Measurements from ENCODE around the gene DST. TPM values are rescaled to one million over a fixed set of nuclear protein-coding genes. Genes with fewer than 3 reads are reported as not detected.

Gene DST
- total and polyA plus RNA-seq, 11 donors = 107 to 607 (median 366) TPM

DNA sequence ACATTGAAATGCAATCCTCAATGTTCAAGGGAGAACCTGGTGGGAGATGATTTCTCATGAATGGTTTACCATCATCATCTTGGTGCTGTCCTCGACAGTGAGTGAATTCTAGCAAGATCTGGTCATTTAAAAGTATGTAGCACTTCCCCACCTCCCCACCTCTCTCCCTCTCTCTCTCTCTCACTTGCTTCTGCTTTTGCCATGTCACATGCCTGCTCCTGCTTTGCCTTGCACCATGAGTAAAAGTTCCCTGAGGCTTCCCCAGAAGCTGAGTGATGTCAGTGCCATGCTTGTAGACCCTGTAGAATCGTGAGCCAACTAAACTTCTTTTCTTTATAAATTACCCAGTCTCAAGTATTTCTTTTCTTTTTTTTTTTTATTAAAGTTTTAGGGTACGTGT is 60.5 kb downstream of the DST start:
- H3K9me3 ChIP-seq = no peaks in the 10 kb centered on the region
- whole genome bisulfite sequencing, 4 donors = 90 to 96% (median 92%) methylated on average over 3 of the region's 3 CpGs

DNA sequence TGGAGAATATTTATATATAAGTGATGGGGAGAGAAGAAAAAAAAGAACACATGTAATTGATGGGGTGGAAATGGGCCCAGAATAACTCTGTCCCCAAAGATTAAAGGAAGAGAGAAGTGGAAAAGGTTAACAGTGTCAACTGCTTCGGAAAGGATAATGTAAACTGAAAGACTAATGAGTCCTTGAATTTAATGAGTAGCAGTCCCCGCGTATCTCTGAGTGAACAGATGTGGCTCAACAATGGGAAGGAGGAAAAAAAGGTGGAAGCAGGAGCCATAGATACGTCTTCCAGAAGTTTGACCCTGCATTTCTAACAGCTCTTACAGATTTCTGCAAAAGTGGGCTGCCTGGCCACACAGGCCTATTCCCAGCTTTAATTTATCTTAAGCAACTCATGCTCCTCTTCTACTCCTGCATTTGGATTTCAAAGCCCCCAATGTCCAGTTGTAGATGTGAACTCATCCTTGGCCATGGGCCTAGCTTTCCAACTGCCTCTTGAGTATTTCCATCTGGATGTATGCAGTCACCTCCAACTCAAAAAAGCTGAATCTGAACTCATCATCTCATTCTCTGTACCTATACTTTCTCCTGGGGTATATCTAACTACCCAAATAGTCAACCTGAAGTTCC is 61.3 kb downstream of the DST start:
- intact Hi-C loops (cut with DNase I) = no loop called here
- WGBS, 4 donors = 71 to 81% (median 73%) methylated on average over 4 of the region's 4 CpGs
- DNase-seq (no peak), ATAC-seq (peak in 1 of 4 donors; percentile 24)
- TF ChIP-seq POLR2A (IDR thresholded peaks at IDR 0.05) = no peak
- TF ChIP-seq, protein P1, sequence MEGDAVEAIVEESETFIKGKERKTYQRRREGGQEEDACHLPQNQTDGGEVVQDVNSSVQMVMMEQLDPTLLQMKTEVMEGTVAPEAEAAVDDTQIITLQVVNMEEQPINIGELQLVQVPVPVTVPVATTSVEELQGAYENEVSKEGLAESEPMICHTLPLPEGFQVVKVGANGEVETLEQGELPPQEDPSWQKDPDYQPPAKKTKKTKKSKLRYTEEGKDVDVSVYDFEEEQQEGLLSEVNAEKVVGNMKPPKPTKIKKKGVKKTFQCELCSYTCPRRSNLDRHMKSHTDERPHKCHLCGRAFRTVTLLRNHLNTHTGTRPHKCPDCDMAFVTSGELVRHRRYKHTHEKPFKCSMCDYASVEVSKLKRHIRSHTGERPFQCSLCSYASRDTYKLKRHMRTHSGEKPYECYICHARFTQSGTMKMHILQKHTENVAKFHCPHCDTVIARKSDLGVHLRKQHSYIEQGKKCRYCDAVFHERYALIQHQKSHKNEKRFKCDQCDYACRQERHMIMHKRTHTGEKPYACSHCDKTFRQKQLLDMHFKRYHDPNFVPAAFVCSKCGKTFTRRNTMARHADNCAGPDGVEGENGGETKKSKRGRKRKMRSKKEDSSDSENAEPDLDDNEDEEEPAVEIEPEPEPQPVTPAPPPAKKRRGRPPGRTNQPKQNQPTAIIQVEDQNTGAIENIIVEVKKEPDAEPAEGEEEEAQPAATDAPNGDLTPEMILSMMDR (IDR thresholded peaks at IDR 0.05) = no peak
- Histone ChIP-seq H3K4me1 (peaks cover 0 to 8% (median 0%) of the 10 kb centered on the region in 12 donors), H3K36me3 (peaks cover 0 to 51% (median 12%) of the 10 kb centered on the region in 9 donors), H3K4me3 (no peak overlapping the region), H3K27me3 (no peaks in the 10 kb centered on the region), H3K9me3 (no peaks in the 10 kb centered on the region), H3K27ac (no peak overlapping the region)

More for the DNA sequence above, 60.5 kb downstream of the DST start:
- H3K36me3 ChIP-seq = peaks cover 0 to 46% (median 12%) of the 10 kb centered on the region in 9 donors
- TF ChIP-seq, protein P1 (IDR thresholded peaks at IDR 0.05) = no peak
- no peak for TF ChIP-seq POLR2A (IDR thresholded peaks at IDR 0.05)
- DNase-seq (no peak), ATAC-seq (peak in 3 of 4 donors; percentile 11 to 34 (median 12))
- intact Hi-C loops (cut with DNase I) = no loop called here
- no peak overlapping the region for H3K27ac ChIP-seq
- H3K4me3 ChIP-seq = no peak overlapping the region
- peaks cover 0 to 8% (median 0%) of the 10 kb centered on the region in 12 donors for H3K4me1 ChIP-seq
- no peaks in the 10 kb centered on the region for H3K27me3 ChIP-seq

DNA sequence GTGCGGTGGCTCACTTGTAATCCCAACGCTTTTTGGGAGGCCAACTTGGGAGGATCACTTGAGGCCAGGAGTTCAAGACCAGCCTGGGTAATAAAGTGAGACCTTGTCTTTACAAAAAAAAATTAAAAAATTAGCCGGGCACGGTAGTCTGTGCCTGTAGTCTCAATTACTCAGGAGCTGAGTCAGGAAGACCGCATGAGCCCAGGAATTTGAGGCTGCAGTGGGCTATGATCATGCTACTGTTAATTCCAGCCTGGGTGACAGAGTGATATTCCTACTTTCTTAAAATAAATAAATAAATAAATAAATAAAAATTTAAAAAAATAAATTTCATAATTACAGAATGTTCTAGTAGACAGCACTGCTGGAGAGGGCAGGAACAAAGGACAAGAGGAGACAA is 62.4 kb downstream of the DST start:
- no peaks in the 10 kb centered on the region for H3K9me3 ChIP-seq
- no peaks in the 10 kb centered on the region for H3K27me3 ChIP-seq
- WGBS, 4 donors = 97 to 98% (median 97%) methylated on average over 5 of the region's 5 CpGs
- H3K27ac ChIP-seq = no peak overlapping the region
- no peak overlapping the region for H3K4me3 ChIP-seq
- peaks cover 0 to 8% (median 0%) of the 10 kb centered on the region in 12 donors for H3K4me1 ChIP-seq
- TF ChIP-seq, protein P1 (IDR thresholded peaks at IDR 0.05) = no peak
- TF ChIP-seq POLR2A (IDR thresholded peaks at IDR 0.05) = no peak
- DNase-seq (no peak), ATAC-seq (no peak)
- H3K36me3 ChIP-seq = peaks cover 0 to 56% (median 13%) of the 10 kb centered on the region in 9 donors
- intact Hi-C loops (cut with DNase I) = no loop called here

DNA sequence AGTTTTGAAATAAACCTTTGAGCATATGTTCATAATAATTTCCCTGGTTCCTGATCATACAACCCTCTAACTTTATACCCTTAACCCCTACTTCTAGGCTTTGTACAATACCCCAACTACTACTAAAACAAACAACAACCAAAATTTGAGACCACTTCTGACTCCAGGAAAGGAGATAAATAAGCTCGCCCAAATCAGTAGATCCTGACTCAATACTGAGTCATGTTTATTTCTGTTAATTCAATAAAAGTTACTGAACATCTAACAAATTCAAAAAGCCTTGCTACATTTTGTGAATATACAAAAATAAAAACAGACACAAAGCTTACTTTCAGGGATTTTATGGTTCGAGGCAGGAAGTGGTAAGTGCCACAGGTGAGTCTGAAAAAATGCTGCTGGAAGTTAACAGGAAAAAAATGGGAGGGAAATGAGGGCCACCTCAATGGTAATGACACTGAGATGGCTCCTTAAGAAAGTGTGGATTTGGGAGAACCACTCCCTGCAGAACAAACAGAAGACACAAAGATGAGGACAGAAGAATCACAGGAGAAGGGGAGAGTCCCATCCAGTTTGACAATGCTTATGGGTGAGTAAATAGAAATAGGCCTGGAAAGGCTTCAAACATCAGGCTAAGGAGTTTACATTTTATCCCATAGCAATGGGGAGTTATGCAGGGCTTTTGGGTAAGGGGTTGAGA is 63.4 kb downstream of the DST start:
- intact Hi-C loops (cut with DNase I) = loop anchor here in 1 of 10 donors (5.0 kb wide), 1 partner anchor 212 kb away; no protein-coding TSS in a partner anchor
- H3K4me3 ChIP-seq = no peak overlapping the region

More for the DNA sequence above, 63.4 kb downstream of the DST start:
- Histone ChIP-seq H3K9me3 (no peaks in the 10 kb centered on the region), H3K27me3 (no peaks in the 10 kb centered on the region), H3K4me1 (peaks cover 0 to 15% (median 0%) of the 10 kb centered on the region in 12 donors), H3K36me3 (peaks cover 0 to 56% (median 13%) of the 10 kb centered on the region in 9 donors), H3K27ac (no peak overlapping the region)
- ATAC-seq (no peak), DNase-seq (no peak)
- no peak for TF ChIP-seq POLR2A (IDR thresholded peaks at IDR 0.05)
- TF ChIP-seq, protein P1 (IDR thresholded peaks at IDR 0.05) = no peak
- WGBS, 4 donors = 87 to 90% (median 89%) methylated on average over 2 of the region's 2 CpGs

Measured in heart left ventricle (tissue), 16 donors.